SU-DHL-6 (cell line): ENCODE results near the gene PARP8.
"Not testable (repeated sequence)": the region's sequence is repeated elsewhere in the genome, so short reads cannot be mapped to it uniquely, and the experiment has no call there.

Experiments
- H2AFZ ChIP-seq: fragments of 200-600 bp; sonication (generic); 2 replicates; pipeline ENCODE4 v1.6.1; 2014; ENCODE audit warnings: low read depth, mild to moderate bottlenecking, moderate library complexity, mixed read lengths, antibody characterized with exemption, low read length; ENCODE audit not compliant: severe bottlenecking
- H3F3A ChIP-seq: fragments of 200-600 bp; shearing (Covaris generic); 2 replicates; pipeline ENCODE4 v1.6.0; 2016; ENCODE audit warnings: antibody characterized with exemption, mild to moderate bottlenecking; ENCODE audit not compliant: insufficient read depth
- H3K27ac ChIP-seq: fragments of 200-600 bp; sonication (generic); 2 replicates; pipeline ENCODE4 v1.5.1; 2016; ENCODE audit warnings: low read depth, mild to moderate bottlenecking, low read length, moderate library complexity, mixed read lengths
- H3K27me3 ChIP-seq: fragments of 200-600 bp; sonication (generic), shearing (Covaris generic); 2 replicates; pipeline ENCODE4 v1.6.0; 2014; ENCODE audit warnings: mild to moderate bottlenecking, low read length
- H3K36me3 ChIP-seq: fragments of 200-600 bp; sonication (generic); 2 replicates; pipeline ENCODE4 v1.6.1; 2014; ENCODE audit warnings: mild to moderate bottlenecking, low read length, mixed read lengths
- H3K4me2 ChIP-seq: fragments of 300-600, 200-600 bp; shearing (Covaris generic), sonication (generic); 2 replicates; pipeline ENCODE4 v1.6.0; 2014; ENCODE audit warnings: low read length, low read depth, mild to moderate bottlenecking; ENCODE audit not compliant: poor library complexity, severe bottlenecking
- H3K4me3 ChIP-seq: fragments of 200-600 bp; sonication (generic); 2 replicates; pipeline ENCODE4 v1.5.1; 2014; ENCODE audit warnings: antibody characterized with exemption, low read length, mild to moderate bottlenecking, mixed read lengths; ENCODE audit not compliant: insufficient read depth, poor library complexity, severe bottlenecking
- H3K79me2 ChIP-seq: fragments of 200-600 bp; sonication (generic); 2 replicates; pipeline ENCODE4 v1.6.1; 2014; ENCODE audit warnings: mild to moderate bottlenecking, low read length, moderate library complexity; ENCODE audit not compliant: insufficient read depth
- H3K9ac ChIP-seq: fragments of 200-600 bp; sonication (generic); 2 replicates; pipeline ENCODE4 v1.7.0; 2014; ENCODE audit warnings: mild to moderate bottlenecking, low read length
- H3K9me2 ChIP-seq: fragments of 200-600 bp; sonication (generic); replicated peaks from 2 replicates; pipeline ENCODE4 v1.6.1; 2014; ENCODE audit warnings: low read length; ENCODE audit not compliant: insufficient read depth
- H3K9me3 ChIP-seq: fragments of 200-600 bp; sonication (generic); 2 replicates; pipeline ENCODE4 v1.6.1; 2014; ENCODE audit warnings: low read length, mixed read lengths; ENCODE audit not compliant: insufficient read depth
- H4K20me1 ChIP-seq: fragments of 200-600 bp; sonication (generic); 2 replicates; pipeline ENCODE4 v1.6.1; 2014; ENCODE audit warnings: low read depth, mild to moderate bottlenecking, antibody characterized with exemption, low read length, moderate library complexity, mixed read lengths
- CTCF ChIP-seq: fragments of 200-600 bp; sonication (generic); IDR thresholded peaks from one replicate; pipeline ENCODE4 v1.5.1; 2017; ENCODE audit warnings: antibody characterized with exemption, mild to moderate bottlenecking, low read length, moderate library complexity; ENCODE audit not compliant: insufficient read depth, poor library complexity, severe bottlenecking
- EZH2phosphoT487 ChIP-seq: fragments of 200-600 bp; sonication (generic), shearing (Covaris generic); conservative IDR thresholded peaks from 2 replicates; pipeline ENCODE4 v1.6.1; 2018; ENCODE audit warnings: mild to moderate bottlenecking, antibody characterized with exemption, low read length, moderate library complexity, mixed read lengths

PARP8 gene

GRCh38 chr5:50694027-50694590 is 27.7 kb downstream of the PARP8 start:
- Histone ChIP-seq H3K4me3 (no peak overlapping the region), H3K36me3 (no peaks in the 10 kb centered on the region), H3K9ac (no peak overlapping the region), H3K27ac (no peak overlapping the region), H3K79me2 (no peaks in the 10 kb centered on the region), H3K27me3 (no peaks in the 10 kb centered on the region), H4K20me1 (0 out of 2 replicates have a peak, but pooled peaks cover 3% of the 10 kb centered on the region), H3K9me3 (no peaks in the 10 kb centered on the region), H2AFZ (no peak overlapping the region), H3F3A (no peaks in the 10 kb centered on the region), H3K9me2 (no peaks in the 10 kb centered on the region), H3K4me2 (no peak overlapping the region)
- TF ChIP-seq EZH2phosphoT487, result no peak
- TF ChIP-seq CTCF, result no peak

- H3K27ac ChIP-seq, H3K36me3 ChIP-seq, H3K27me3 ChIP-seq, H4K20me1 ChIP-seq, H3K4me2 ChIP-seq, H3F3A ChIP-seq, H2AFZ ChIP-seq, H3K9ac ChIP-seq, H3K4me3 ChIP-seq, H3K9me2 ChIP-seq, H3K9me3 ChIP-seq, H3K79me2 ChIP-seq: not testable (repeated sequence)
Observed at GRCh38 chr5:50694626-50695025, 28.2 kb downstream of the PARP8 start.

- Histone ChIP-seq H3K4me3 (no peak overlapping the region), H3K27ac (no peak overlapping the region), H3F3A (no peaks in the 10 kb centered on the region), H4K20me1 (peaks cover 9% of the 10 kb centered on the region; the same call in 1 of the 2 replicates), H3K79me2 (no peaks in the 10 kb centered on the region), H3K9me2 (no peaks in the 10 kb centered on the region), H3K36me3 (no peaks in the 10 kb centered on the region), H3K4me2 (no peak overlapping the region), H3K9ac (no peak overlapping the region), H3K9me3 (no peaks in the 10 kb centered on the region), H3K27me3 (no peaks in the 10 kb centered on the region), H2AFZ (no peak overlapping the region)
- no peak for TF ChIP-seq CTCF
- TF ChIP-seq EZH2phosphoT487, result no peak
Observed at GRCh38 chr5:50697739-50698138, 31.3 kb downstream of the PARP8 start.

GRCh38 chr5:50699737-50700136 is 33.3 kb downstream of the PARP8 start:
- H2AFZ ChIP-seq, result no peak overlapping the region
- H3K27ac ChIP-seq, result no peak overlapping the region
- H3K36me3 ChIP-seq, result no peaks in the 10 kb centered on the region
- no peaks in the 10 kb centered on the region for H3K9me2 ChIP-seq
- no peak overlapping the region for H3K9ac ChIP-seq
- no peak overlapping the region for H3K4me2 ChIP-seq
- no peaks in the 10 kb centered on the region for H3F3A ChIP-seq
- peaks cover 6% of the 10 kb centered on the region; the same call in 1 of the 2 replicates for H4K20me1 ChIP-seq
- no peak for TF ChIP-seq CTCF
- no peak overlapping the region for H3K4me3 ChIP-seq
- H3K79me2 ChIP-seq, result no peaks in the 10 kb centered on the region
- H3K27me3 ChIP-seq, result no peaks in the 10 kb centered on the region
- no peaks in the 10 kb centered on the region for H3K9me3 ChIP-seq
